Fibroblast of lung (primary cell): ENCODE measurements around the gene DDAH2. TPM values are rescaled to one million over a fixed set of nuclear protein-coding genes. Genes with fewer than 3 reads are reported as not detected.

ENCODE experiments used
- DNase-seq, 2 donors: peaks; one replicate each; pipeline versions ENCODE4 v3.0.0 to v3.0.0-alpha.2; 2010; ENCODE audit warnings: low read depth in 2 of 2
- H2AFZ ChIP-seq: 2 replicates; pipeline ENCODE4 v1.5.1; 2012; ENCODE audit warnings: low read length, control low read depth, inconsistent platforms
- H3K27ac ChIP-seq: 2 replicates; pipeline ENCODE4 v1.5.1; 2011; ENCODE audit warnings: low read length, control low read depth; ENCODE audit not compliant: insufficient read depth
- H3K27me3 ChIP-seq: 2 replicates; pipeline ENCODE4 v1.5.1; 2011; ENCODE audit warnings: mild to moderate bottlenecking, low read length; ENCODE audit not compliant: control insufficient read depth, insufficient read depth
- H3K36me3 ChIP-seq: 2 replicates; pipeline ENCODE4 v1.5.1; 2011; ENCODE audit warnings: low read length; ENCODE audit not compliant: control insufficient read depth, insufficient read depth
- H3K4me1 ChIP-seq: 2 replicates; pipeline ENCODE4 v1.5.1; 2011; ENCODE audit warnings: low read length; ENCODE audit not compliant: control insufficient read depth, insufficient read depth; ENCODE audit errors: extremely low read depth
- H3K4me2 ChIP-seq: 2 replicates; pipeline ENCODE4 v1.5.1; 2011; ENCODE audit warnings: low read length, control low read depth; ENCODE audit not compliant: insufficient read depth; ENCODE audit errors: extremely low read depth
- H3K4me3 ChIP-seq, 4 experiments: fragments of 200-600 bp in 1 of 4; sonication (generic) in 1 of 4; replicated peaks in 1 of 4; 2 replicates each; pipeline ENCODE4 v1.5.1; 2011 to 2016; ENCODE audit warnings: low read length in 4 of 4, low read depth in 3 of 4, mild to moderate bottlenecking in 3 of 4, control low read depth in 2 of 4, inconsistent platforms in 1 of 4, mixed read lengths in 1 of 4; ENCODE audit not compliant: insufficient read depth in 1 of 4; ENCODE audit errors: control extremely low read depth in 1 of 4
- H3K79me2 ChIP-seq: 2 replicates; pipeline ENCODE4 v1.5.1; 2012; ENCODE audit warnings: mild to moderate bottlenecking, low read length, inconsistent platforms; ENCODE audit not compliant: control insufficient read depth, insufficient read depth
- H3K9ac ChIP-seq: 2 replicates; pipeline ENCODE4 v1.5.1; 2011; ENCODE audit warnings: mild to moderate bottlenecking, low read length, control low read depth; ENCODE audit not compliant: insufficient read depth
- H3K9me3 ChIP-seq: 2 replicates; pipeline ENCODE4 v1.5.1; 2012; ENCODE audit warnings: low read depth, low read length; ENCODE audit not compliant: control insufficient read depth, insufficient read depth
- H4K20me1 ChIP-seq: 2 replicates; pipeline ENCODE4 v1.5.1; 2011; ENCODE audit warnings: low read length; ENCODE audit not compliant: control insufficient read depth, insufficient read depth; ENCODE audit errors: extremely low read depth
- CTCF ChIP-seq, 2 donors: IDR thresholded peaks in 1 of 2; conservative IDR thresholded peaks in 1 of 2; 1 replicate in 1 of 2; 2 replicates in 1 of 2; pipeline ENCODE4 v1.5.1; 2011 to 2012; ENCODE audit warnings: low read length in 2 of 2, control low read depth in 1 of 2, inconsistent platforms in 1 of 2, low read depth in 1 of 2, mild to moderate bottlenecking in 1 of 2
- EZH2 ChIP-seq: IDR thresholded peaks from 2 replicates; pipeline ENCODE4 v1.5.1; 2012; ENCODE audit warnings: low read length, control low read depth, mild to moderate bottlenecking; ENCODE audit errors: missing control alignments
- polyA plus RNA-seq, 2 donors: library from polyadenylated mRNA; depleted of rRNA in 1 of 2; stranded (reverse) in 1 of 2; unstranded in 1 of 2; fragments of >200 nt; gene quantifications; 2 replicates each; pipeline ENCODE4 v1.2.1, GENCODE V29; 2011 to 2012; ENCODE audit warnings: missing spikeins in 1 of 2
- total RNA-seq: library from RNA; depleted of rRNA; stranded (reverse); fragments of >200 nt; gene quantifications from 2 replicates; pipeline ENCODE4 v1.2.1, GENCODE V29; 2014

The DDAH2 gene
- total and polyA plus RNA-seq, 2 donors (not counting 1 experiment from before 2014, with no cell fraction given): 42.5 to 119 TPM

GRCh38 chr6:31717499-31718222 is 11.4 kb downstream of the DDAH2 start:
- DNase-seq: no peak
- no peak overlapping the region for H2AFZ ChIP-seq
- TF ChIP-seq CTCF (conservative IDR thresholded peaks at IDR 0.05 in 1 of 2, IDR thresholded peaks at IDR 0.05 in 1 of 2; ENCODE audit: low read depth in 1 of 2, low read length in 2 of 2) (no peak), EZH2 (no peak)

GRCh38 chr6:31715022-31715958 is 13.8 kb downstream of the DDAH2 start, which contains the start of gene LY6G6D:
TSS of gene LY6G6D (plus strand) at chr6:31715348. CDS start at chr6:31715356, 8 bp downstream.
- no peak for DNase-seq
- Histone ChIP-seq H3K9me3 (no peaks in the 10 kb centered on the region), H3K36me3 (no peaks in the 10 kb centered on the region), H3K4me1 (no peaks in the 10 kb centered on the region), H2AFZ (no peak within 1 kb of the TSS), H3K4me2 (no peak within 1 kb of the TSS), H3K79me2 (no peaks in the 10 kb centered on the region), H3K9ac (no peak within 1 kb of the TSS), H3K27ac (no peak within 1 kb of the TSS), H3K27me3 (peaks cover 24% of the 10 kb centered on the region), H3K4me3 (no peak within 1 kb of the TSS), H4K20me1 (no peaks in the 10 kb centered on the region)
- TF ChIP-seq CTCF (conservative IDR thresholded peaks at IDR 0.05 in 1 of 2, IDR thresholded peaks at IDR 0.05 in 1 of 2; ENCODE audit: low read depth in 1 of 2, low read length in 2 of 2): no peak
- no peak for TF ChIP-seq EZH2

More at GRCh38 chr6:31717499-31718222, 11.4 kb downstream of the DDAH2 start:
- H3K9ac ChIP-seq: no peak overlapping the region
- no peaks in the 10 kb centered on the region for H3K4me1 ChIP-seq
- H3K27me3 ChIP-seq: peaks cover 11% of the 10 kb centered on the region
- no peaks in the 10 kb centered on the region for H3K79me2 ChIP-seq
- H3K36me3 ChIP-seq: no peaks in the 10 kb centered on the region
- H3K4me2 ChIP-seq: no peak overlapping the region
- no peak overlapping the region for H3K27ac ChIP-seq
- H3K4me3 ChIP-seq: no peak overlapping the region
- no peaks in the 10 kb centered on the region for H4K20me1 ChIP-seq
- H3K9me3 ChIP-seq: no peaks in the 10 kb centered on the region
